HG03520 (cell line): ENCODE results near the gene GJB2.

Experiments used
- ATAC-seq: cut with Tn5 transposase; IDR thresholded peaks from one replicate; pipeline ENCODE4 v1.9.1; 2021; ENCODE audit warnings: mild to moderate bottlenecking, moderate library complexity; ENCODE audit not compliant: unreplicated experiment

GJB2 gene

GRCh38 chr13:20193162-20193906 lies 596 bp upstream of the GJB2 start:
- no peak for ATAC-seq

- ATAC-seq = no peak
Measured at GRCh38 chr13:20192158-20192835, 441 bp downstream of the GJB2 start.

GRCh38 chr13:20191311-20192157 lies 1.2 kb downstream of the GJB2 start:
- no peak for ATAC-seq

- no peak for ATAC-seq
Measured at GRCh38 chr13:20190481-20191310, 2.0 kb downstream of the GJB2 start.

GRCh38 chr13:20190076-20190475 lies 2.7 kb downstream of the GJB2 start:
- ATAC-seq = no peak

- no peak for ATAC-seq
Measured at GRCh38 chr13:20188667-20189553, 3.8 kb downstream of the GJB2 start.

GRCh38 chr13:20186771-20187170 lies 6.0 kb downstream of the GJB2 start:
- no peak for ATAC-seq

- no peak for ATAC-seq
Measured at GRCh38 chr13:20185366-20186056, 7.2 kb downstream of the GJB2 start.

GRCh38 chr13:20182231-20182846 lies 10.4 kb downstream of the GJB2 start:
- ATAC-seq = no peak

GRCh38 chr13:20181188-20181587 lies 11.6 kb downstream of the GJB2 start:
- no peak for ATAC-seq

GRCh38 chr13:20178156-20178555 lies 14.6 kb downstream of the GJB2 start:
- no peak for ATAC-seq

- no peak for ATAC-seq
Measured at GRCh38 chr13:20177049-20177831, 15.5 kb downstream of the GJB2 start.

GRCh38 chr13:20175907-20176652 lies 16.7 kb downstream of the GJB2 start:
- no peak for ATAC-seq

GRCh38 chr13:20175406-20175794 lies 17.3 kb downstream of the GJB2 start:
- ATAC-seq = no peak

GRCh38 chr13:20174656-20175405 lies 17.9 kb downstream of the GJB2 start:
- peak; percentile 95 for ATAC-seq

GRCh38 chr13:20173116-20173746 lies 19.5 kb downstream of the GJB2 start:
- no peak for ATAC-seq
